Lower leg skin (tissue), 4 donors: ENCODE data around the gene C12orf75. TPM values are rescaled to one million over a fixed set of nuclear protein-coding genes. Genes with fewer than 3 reads are reported as not detected.

ENCODE experiments used
- DNase-seq, 2 donors: peaks; one replicate each; pipeline ENCODE4 v3.0.0-alpha.2; 2019; ENCODE audit warnings: low spot score in 2 of 2
- H3K4me3 ChIP-seq: fragments of 200-600 bp; sonication (generic); 2 replicates; pipeline ENCODE4 v1.5.1; 2017; ENCODE audit warnings: mild to moderate bottlenecking, low read depth; ENCODE audit not compliant: poor library complexity, severe bottlenecking
- CTCF ChIP-seq, 3 donors: fragments of 450-650 bp; IDR thresholded peaks; one replicate each; pipeline ENCODE4 v1.5.1; 2016; ENCODE audit warnings: antibody characterized with exemption in 3 of 3, mild to moderate bottlenecking in 3 of 3, moderate library complexity in 2 of 3
- POLR2A ChIP-seq, 2 donors: fragments of 450-650 bp; IDR thresholded peaks; one replicate each; pipeline ENCODE4 v1.6.1; 2016 to 2017; ENCODE audit warnings: antibody characterized with exemption in 2 of 2, mild to moderate bottlenecking in 1 of 2, moderate library complexity in 1 of 2
- WGBS, 2 donors: methylation state at CpG; one replicate each; pipeline ENCODE4 v1.1.5; 2018; 5-methylcytosine and 5-hydroxymethylcytosine counted together
- intact Hi-C: fragments of 100-400 bp; cut with DNase I; formaldehyde crosslinking; loops from one replicate; pipeline ENCODE4 v1.15.0; 2023; ENCODE audit warnings: low total_unique reads
- total RNA-seq, 4 donors: library from RNA; depleted of rRNA; stranded (reverse); fragments of >200 nt; gene quantifications; one replicate each; pipeline ENCODE4 v1.1.0, GENCODE V29; 2016

C12orf75 gene
- total RNA-seq, 4 donors from 2014 or later: 13.2 to 24.3 (median 15.4) TPM

DNA sequence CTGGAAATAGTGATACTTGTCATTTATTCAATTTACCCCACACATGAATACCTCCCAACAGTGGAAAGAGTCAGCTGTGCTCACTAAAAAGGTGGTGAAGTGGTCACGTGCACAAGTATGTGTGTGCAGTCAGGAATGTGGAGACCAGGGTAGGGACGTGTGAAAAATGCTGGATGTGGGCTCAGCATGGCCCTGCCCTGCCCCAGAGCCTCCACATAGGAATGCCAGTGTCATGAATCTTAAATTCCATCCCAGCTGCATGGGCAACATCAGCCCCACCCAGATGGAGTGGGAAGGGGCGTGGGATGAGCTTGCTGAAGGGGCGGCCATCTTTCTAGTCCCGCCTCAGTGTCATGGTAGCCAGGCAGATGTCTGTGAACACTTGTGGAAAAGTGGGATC lies 87.7 kb downstream of the C12orf75 start:
- no peak overlapping the region for H3K4me3 ChIP-seq
- WGBS, 2 donors: 54 to 55% methylated on average over 5 of the region's 5 CpGs
- TF ChIP-seq POLR2A (IDR thresholded peaks at IDR 0.05): no peak
- intact Hi-C loops: no loop called here
- no peak for DNase-seq

DNA sequence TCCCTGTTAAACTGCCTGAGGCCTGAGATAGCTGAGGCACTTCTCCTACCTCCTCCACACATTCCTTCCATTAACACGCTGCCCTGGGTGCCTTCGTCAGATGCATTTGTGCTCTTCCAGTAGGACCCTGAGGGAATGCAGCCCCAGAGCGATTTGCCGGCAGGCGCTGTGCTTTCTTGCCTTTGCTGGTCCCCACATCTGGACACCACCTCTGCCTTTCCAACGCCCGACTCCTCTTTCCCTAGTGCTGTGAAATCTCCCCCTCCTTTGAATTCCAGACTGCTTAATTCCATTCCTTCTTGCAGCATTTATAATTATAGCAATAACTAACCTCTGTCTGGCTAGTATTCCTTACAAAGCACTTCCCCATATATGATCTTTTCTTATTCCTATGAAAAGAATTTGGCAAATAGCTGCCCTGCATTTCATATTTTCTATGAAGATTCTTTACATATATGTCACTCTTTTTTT lies 88.4 kb downstream of the C12orf75 start:
- TF ChIP-seq POLR2A (IDR thresholded peaks at IDR 0.05) (no peak), CTCF (IDR thresholded peaks at IDR 0.05) (no peak)
- no peak for DNase-seq
- 71 to 75% methylated on average over 7 of the region's 7 CpGs for WGBS, 2 donors
- intact Hi-C loops: no loop called here
- no peak overlapping the region for H3K4me3 ChIP-seq

- H3K4me3 ChIP-seq: no peak overlapping the region
- no peak for DNase-seq
- intact Hi-C loops: loop anchor here (5.0 kb wide), 2 partner anchors 718 to 803 kb away; partner anchors contain the start of gene NUAK1
- TF ChIP-seq POLR2A (IDR thresholded peaks at IDR 0.05) (no peak), CTCF (IDR thresholded peaks at IDR 0.05) (no peak)
- WGBS, 2 donors: 89 to 92% methylated on average over 3 of the region's 3 CpGs
Observed at GRCh38 chr12:105419606-105420005, 89.1 kb downstream of the C12orf75 start.

GRCh38 chr12:105420046-105420445 lies 89.6 kb downstream of the C12orf75 start:
- WGBS, 2 donors: 76 to 87% methylated on average over 5 of the region's 5 CpGs
- H3K4me3 ChIP-seq: no peak overlapping the region
- TF ChIP-seq CTCF (IDR thresholded peaks at IDR 0.05) (no peak), POLR2A (IDR thresholded peaks at IDR 0.05) (no peak)
- intact Hi-C loops: loop anchor here (5.0 kb wide), 2 partner anchors 717 to 802 kb away; partner anchors contain the start of gene NUAK1
- no peak for DNase-seq

DNA sequence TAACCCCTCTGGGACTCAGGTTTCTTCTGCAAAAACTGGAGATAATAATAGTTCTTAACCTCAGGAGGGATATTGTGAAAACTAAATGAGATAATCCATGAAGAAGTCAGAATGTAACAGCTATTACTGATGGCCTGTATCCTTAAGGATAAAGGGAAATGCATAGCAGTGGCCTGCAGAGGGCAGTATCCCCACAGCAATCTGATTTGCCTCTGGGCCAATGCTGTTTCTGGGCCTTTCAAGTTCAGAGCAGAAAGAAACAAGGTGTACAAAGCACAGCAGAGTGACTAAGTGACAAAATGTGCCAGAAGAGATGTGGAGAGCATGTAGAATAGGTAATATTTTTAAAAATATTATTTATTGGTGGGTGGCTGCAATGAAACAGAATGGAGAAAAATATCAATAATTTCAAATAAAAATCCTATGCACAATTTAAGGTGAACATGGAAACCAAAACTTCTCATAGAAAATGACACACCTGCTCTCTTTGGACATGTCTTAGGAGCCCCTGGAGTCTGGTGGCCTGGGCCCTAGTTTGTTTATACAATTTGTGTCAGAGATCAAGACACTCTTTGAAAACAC lies 90.3 kb downstream of the C12orf75 start:
- TF ChIP-seq POLR2A (IDR thresholded peaks at IDR 0.05) (no peak), CTCF (IDR thresholded peaks at IDR 0.05) (peak in 2 of 3 donors; percentile 25 to 33)
- no peak overlapping the region for H3K4me3 ChIP-seq
- intact Hi-C loops: loop anchor here (5.0 kb wide), 2 partner anchors 717 to 802 kb away; partner anchors contain the start of gene NUAK1
- DNase-seq: peak; percentile 76 to 93

Other genes starting within 250 kb of the C12orf75 start
- 1 to 10 TPM in 3 of 4 donors, under 1 TPM in 1; 0.86 to 2.4 (median 1.2) TPM for gene ALDH1L2, start 246.2 kb upstream of the C12orf75 start, total RNA-seq
- gene WASHC4, start 223.0 kb upstream of the C12orf75 start, total RNA-seq: 10 to 100 TPM; 23.5 to 32.5 (median 28.8) TPM
- 100 to 1,000 TPM in 3 of 4 donors, 10 to 100 TPM in 1; 76.6 to 170 (median 109) TPM for gene APPL2, start 94.5 kb upstream of the C12orf75 start, total RNA-seq